K562 (cell line): ENCODE data around the gene SLC16A4. TPM values are rescaled to one million over a fixed set of nuclear protein-coding genes. Genes with fewer than 3 reads are reported as not detected.

Experiments
- ATAC-seq: fragments of 200-7000 bp; cut with Tn5 transposase; 3 replicates; pipeline ENCODE4 v1.9.1; 2020; ENCODE audit warnings: moderate library complexity
- BruUV-seq: library from RNA; stranded (reverse); fragments of 400-500 nt; replicated peaks from 2 replicates; lab custom pipeline; 2021; lab: Mats Ljungman, UMichigan
- CTCF ChIA-PET: fragments of 300-600 bp; formaldehyde crosslinking; extraction: SDS; loops from one replicate; lab custom pipeline; 2021; ENCODE audit warnings: low intra/inter-chr PET ratio; lab: Yijun Ruan, JAX
- POLR2A ChIA-PET: fragments of 300-600, 350-650 bp; sonication (Branson Sonifier 250); formaldehyde crosslinking; extraction: SDS; loops from one replicate; lab custom pipeline; 2021; ENCODE audit warnings: antibody characterized with exemption, inconsistent platforms; lab: Yijun Ruan, JAX
- DNase-seq, 4 experiments: peaks; one replicate each; pipeline versions ENCODE4 v3.0.0 to v3.0.0-alpha.2; 2011 to 2018; ENCODE audit warnings: low spot score in 3 of 4, mixed read lengths in 3 of 4; ENCODE audit errors: extremely low read depth in 1 of 4
- FAIRE-seq: peaks from 2 replicates; lab custom pipeline; 2011; peaks lifted over from hg19 to GRCh38; lab: Jason Lieb, UNC
- H2AFZ ChIP-seq: 2 replicates; pipeline ENCODE4 v1.6.0; 2011; ENCODE audit warnings: low read depth, low read length, control low read depth, inconsistent platforms
- H3K27ac ChIP-seq: fragments of 200-600 bp; 3 replicates; pipeline ENCODE4 v1.8.0; 2011; ENCODE audit warnings: low read depth, mild to moderate bottlenecking, control low read depth, inconsistent platforms, low read length, moderate library complexity, mixed read lengths; ENCODE audit errors: extremely low read depth
- H3K27me3 ChIP-seq, 2 experiments: fragments of 300-600 bp in 1 of 2; 2 replicates in 1 of 2; 3 replicates in 1 of 2; pipeline versions ENCODE4 v1.6.0 to v1.8.0; 2011; ENCODE audit warnings: inconsistent platforms in 2 of 2, low read length in 2 of 2, mild to moderate bottlenecking in 1 of 2, mixed read lengths in 1 of 2, moderate library complexity in 1 of 2; ENCODE audit not compliant: control insufficient read depth in 2 of 2, insufficient read depth in 2 of 2
- H3K36me3 ChIP-seq: fragments of 300-600 bp; 3 replicates; pipeline ENCODE4 v1.8.0; 2011; ENCODE audit warnings: mild to moderate bottlenecking, low read length, inconsistent platforms; ENCODE audit not compliant: control insufficient read depth, insufficient read depth
- H3K4me1 ChIP-seq, 2 experiments: fragments of 200-600 bp in 1 of 2; replicated peaks in 1 of 2; 2 replicates in 1 of 2; 3 replicates in 1 of 2; pipeline versions ENCODE4 v1.5.1 to v1.8.0; 2011; ENCODE audit warnings: inconsistent platforms in 2 of 2, low read length in 2 of 2, mild to moderate bottlenecking in 1 of 2, mixed read lengths in 1 of 2, moderate library complexity in 1 of 2; ENCODE audit not compliant: control insufficient read depth in 2 of 2, insufficient read depth in 2 of 2
- H3K4me2 ChIP-seq: 2 replicates; pipeline ENCODE4 v1.6.1; 2011; ENCODE audit warnings: low read length, control low read depth, inconsistent platforms, mixed read lengths; ENCODE audit not compliant: insufficient read depth
- H3K4me3 ChIP-seq: fragments of 200-600 bp; sonication (generic), shearing (Covaris generic); 2 replicates; pipeline ENCODE4 v1.5.1; 2016; ENCODE audit warnings: control low read depth, inconsistent platforms
- H3K79me2 ChIP-seq: fragments of 200-600 bp; 3 replicates; pipeline ENCODE4 v1.8.0; 2011; ENCODE audit warnings: low read length, inconsistent platforms; ENCODE audit not compliant: control insufficient read depth, insufficient read depth
- H3K9ac ChIP-seq, 2 experiments: 2 replicates each; pipeline versions ENCODE4 v1.6.0 to v1.6.1; 2011; ENCODE audit warnings: low read depth in 2 of 2, low read length in 2 of 2, control low read depth in 1 of 2, inconsistent platforms in 1 of 2, mild to moderate bottlenecking in 1 of 2, mixed read lengths in 1 of 2; ENCODE audit not compliant: insufficient read depth in 1 of 2
- H3K9me1 ChIP-seq: one replicate; pipeline ENCODE4 v1.6.0; 2011; ENCODE audit warnings: inconsistent platforms, mild to moderate bottlenecking, low read length, moderate library complexity; ENCODE audit not compliant: control insufficient read depth, insufficient read depth
- H3K9me3 ChIP-seq: replicated peaks from 2 replicates; pipeline ENCODE4 v1.5.1; 2011; ENCODE audit warnings: low read depth, low read length, inconsistent platforms; ENCODE audit not compliant: control insufficient read depth, insufficient read depth
- H4K20me1 ChIP-seq: replicated peaks from 2 replicates; pipeline ENCODE4 v1.6.1; 2011; ENCODE audit warnings: low read length, inconsistent platforms, mixed read lengths; ENCODE audit not compliant: control insufficient read depth, insufficient read depth
- BACH1 ChIP-seq: fragments of 200-800 bp; sonication (Bioruptor generic); IDR thresholded peaks from 2 replicates; pipeline ENCODE4 v1.6.1; 2016; ENCODE audit warnings: missing genetic modification characterization, missing compliant biosample characterization
- NRF1 ChIP-seq, 2 experiments: fragments of 450-650 bp; IDR thresholded peaks in 1 of 2; conservative IDR thresholded peaks in 1 of 2; 2 replicates each; pipeline ENCODE4 v1.6.1; 2014; ENCODE audit warnings: mild to moderate bottlenecking in 2 of 2
- SOX6 ChIP-seq: fragments of 450-650 bp; IDR thresholded peaks from 2 replicates; pipeline ENCODE4 v1.6.1; 2014; ENCODE audit warnings: mild to moderate bottlenecking
- SRF ChIP-seq, 2 experiments: fragments of 250-450, 450-650 bp in 1 of 2; sonication (Bioruptor Pico) in 1 of 2; sonication (generic) in 1 of 2; formaldehyde crosslinking; IDR thresholded peaks; 2 replicates each; pipeline versions ENCODE4 v1.5.0 to v1.5.1; 2020 to 2022; ENCODE audit warnings: mild to moderate bottlenecking in 1 of 2, missing genetic modification reagents in 1 of 2
- ZNF174 ChIP-seq: fragments of 250-450 bp; sonication (Bioruptor Pico); IDR thresholded peaks from 2 replicates; pipeline ENCODE4 v1.4.0; 2020; ENCODE audit warnings: mild to moderate bottlenecking
- ZNF583 ChIP-seq: fragments of 250-450 bp; sonication (Bioruptor Pico); IDR thresholded peaks from 2 replicates; pipeline ENCODE4 v1.4.0; 2020
- ZZZ3 ChIP-seq: fragments of 450-650 bp; IDR thresholded peaks from 2 replicates; pipeline ENCODE4 v1.6.1; 2016; ENCODE audit warnings: antibody characterized with exemption, mild to moderate bottlenecking, moderate library complexity
- WGBS: fragments of 100-300 bp; shearing (Covaris generic); methylation state at CpG from one replicate; pipeline ENCODE4 v1.1.6; 2016; ENCODE audit warnings: low coverage, mixed read lengths; ENCODE audit not compliant: insufficient coverage; ENCODE audit errors: missing lambda C conversion rate; 5-methylcytosine and 5-hydroxymethylcytosine counted together
- in situ Hi-C: fragments of 300-500 bp; cut with MboI; formaldehyde crosslinking; loops from 4 replicates; pipeline ENCODE4 v1.15.0; 2018; ENCODE audit warnings: inconsistent platforms, mixed read lengths
- intact Hi-C: fragments of 100-400 bp; cut with micrococcal nuclease; formaldehyde crosslinking; loops from 2 replicates; pipeline ENCODE4 v1.14.2; 2022
- polyA plus RNA-seq, 8 experiments: library from polyadenylated mRNA; depleted of rRNA in 4 of 8; stranded (reverse) in 5 of 8; unstranded in 3 of 8; fragments of >200 nt; fragmentation: Nextera tagmentation in 2 of 8; fragmentation: Illumina TruSeq in 1 of 8; extraction: Ambion mirVana in 2 of 8; extraction: Trizol in 1 of 8; gene quantifications; 2 replicates each; pipeline versions ENCODE4 v1.2.1 to v1.2.3, GENCODE V29; 2011 to 2014; ENCODE audit warnings: inconsistent platforms in 1 of 8, missing spikeins in 1 of 8
- total RNA-seq, 7 experiments: library from RNA; depleted of rRNA in 6 of 7; stranded (reverse); fragments of >200 nt in 6 of 7; fragmentation: Illumina TruSeq in 2 of 7; extraction: Trizol in 2 of 7; gene quantifications; 2 replicates each; pipeline versions ENCODE4 v1.2.1 to v1.2.3, GENCODE V29; 2011 to 2021; ENCODE audit warnings: low replicate concordance in 1 of 7
- TF ChIP-seq, protein P1 (sequence below): IDR thresholded peaks from 2 replicates; pipeline ENCODE4 v1.6.1; 2012; ENCODE audit warnings: low read depth, low read length, improper control_type of control experiment, borderline replicate concordance

The SLC16A4 gene
- total and polyA plus RNA-seq, 9 of the 15 experiments (the other 6 are each of a cell fraction or from before 2014, with no cell fraction given) = 0.04 to 0.31 (median 0.18) TPM; not detected in 1

DNA sequence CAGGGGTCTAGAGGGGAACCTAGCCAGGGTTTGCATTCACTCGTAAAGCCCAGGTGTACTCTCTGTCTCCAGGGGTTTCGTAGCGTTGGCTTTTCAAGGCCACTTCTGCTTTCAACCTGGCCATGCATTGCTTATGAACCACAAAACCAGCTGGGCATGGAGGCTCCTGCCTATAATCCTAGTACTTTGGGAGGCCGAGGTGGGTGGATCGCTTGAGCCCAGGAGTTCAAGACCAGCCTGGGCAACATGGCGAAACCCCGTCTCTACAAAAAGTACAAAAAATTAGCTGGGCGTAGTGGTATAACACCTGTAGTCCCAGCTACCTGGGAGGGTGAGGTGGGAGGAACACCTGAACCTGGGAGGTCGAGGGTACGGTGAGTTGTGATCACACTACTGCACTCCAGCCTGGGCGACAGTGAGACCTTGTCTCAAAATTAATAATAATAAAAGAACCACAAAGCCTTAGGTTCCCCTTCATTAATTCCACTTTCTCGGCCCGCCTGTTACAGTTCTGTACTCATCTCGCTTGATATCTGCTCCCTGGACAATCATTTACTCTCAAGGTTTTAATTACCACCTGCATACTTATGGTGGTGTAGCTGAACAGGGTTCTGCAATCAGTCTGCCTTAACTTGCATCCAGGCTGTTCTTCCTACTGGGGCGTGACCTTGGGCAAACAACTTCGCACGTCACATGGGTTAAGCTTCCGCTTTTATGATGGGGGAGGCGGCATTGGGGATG lies 6.1 kb downstream of the SLC16A4 start:
- intact Hi-C loops = no loop called here
- in situ Hi-C loops = no loop called here
- CTCF ChIA-PET = no interaction called here
- Histone ChIP-seq H3K36me3 (peaks cover 37% of the 10 kb centered on the region), H3K4me3 (no peak overlapping the region), H3K9ac (no peak overlapping the region), H3K9me1 (no peaks in the 10 kb centered on the region), H4K20me1 (no peaks in the 10 kb centered on the region), H3K4me1 (no peaks in the 10 kb centered on the region), H3K9me3 (no peaks in the 10 kb centered on the region), H3K27me3 (no peaks in the 10 kb centered on the region), H2AFZ (no peak overlapping the region), H3K27ac (no peak overlapping the region), H3K4me2 (no peak overlapping the region), H3K79me2 (no peaks in the 10 kb centered on the region)
- no TSS peak for BruUV-seq
- no peak for FAIRE-seq
- POLR2A ChIA-PET = interaction anchor here (0.9 to 1.3 kb wide), 5 partner anchors 9 to 36 kb away, joined by 3 to 4 read pairs (median 3); no protein-coding TSS in a partner anchor
- ATAC-seq = no peak
- WGBS = 93% methylated on average over 19 of the region's 19 CpGs
- no peak for DNase-seq
- TF ChIP-seq ZNF174 (CRISPR knock-in tag) (no peak), SRF (CRISPR knock-in tag; IDR thresholded peaks at IDR 0.05) (no peak), ZNF583 (CRISPR knock-in tag) (no peak), ZZZ3 (no peak), BACH1 (no peak), NRF1 (conservative IDR thresholded peaks at IDR 0.05 in 1 of 2, IDR thresholded peaks at IDR 0.05 in 1 of 2) (no peak), SOX6 (no peak)
- TF ChIP-seq, protein P1, sequence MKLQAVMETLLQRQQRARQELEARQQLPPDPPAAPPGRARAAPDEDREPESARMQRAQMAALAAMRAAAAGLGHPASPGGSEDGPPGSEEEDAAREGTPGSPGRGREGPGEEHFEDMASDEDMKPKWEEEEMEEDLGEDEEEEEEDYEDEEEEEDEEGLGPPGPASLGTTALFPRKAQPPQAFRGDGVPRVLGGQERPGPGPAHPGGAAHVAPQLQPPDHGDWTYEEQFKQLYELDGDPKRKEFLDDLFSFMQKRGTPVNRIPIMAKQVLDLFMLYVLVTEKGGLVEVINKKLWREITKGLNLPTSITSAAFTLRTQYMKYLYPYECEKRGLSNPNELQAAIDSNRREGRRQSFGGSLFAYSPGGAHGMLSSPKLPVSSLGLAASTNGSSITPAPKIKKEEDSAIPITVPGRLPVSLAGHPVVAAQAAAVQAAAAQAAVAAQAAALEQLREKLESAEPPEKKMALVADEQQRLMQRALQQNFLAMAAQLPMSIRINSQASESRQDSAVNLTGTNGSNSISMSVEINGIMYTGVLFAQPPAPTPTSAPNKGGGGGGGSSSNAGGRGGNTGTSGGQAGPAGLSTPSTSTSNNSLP = no peak
